Esophagus squamous epithelium (tissue), 5 donors: ENCODE measurements around the gene MMS22L. TPM values are rescaled to one million over a fixed set of nuclear protein-coding genes. Genes with fewer than 3 reads are reported as not detected.
"Not testable (repeated sequence)": the region's sequence is repeated elsewhere in the genome, so short reads cannot be mapped to it uniquely, and the experiment has no call there.

Experiments
- DNase-seq: peaks from one replicate; lab custom pipeline; 2025; lab: John Stamatoyannopoulos, UW
- H3K27ac ChIP-seq, 4 donors: fragments of 200-600 bp; sonication (generic); one replicate each; pipeline ENCODE4 v1.5.1; 2016 to 2019; ENCODE audit warnings: mild to moderate bottlenecking in 1 of 4
- H3K27me3 ChIP-seq, 4 donors: fragments of 200-600 bp; sonication (generic); 1 replicate in 3 of 4; 2 replicates in 1 of 4; pipeline versions ENCODE4 v1.5.1 to v1.6.0; 2017 to 2021; ENCODE audit warnings: antibody characterized with exemption in 1 of 4
- H3K36me3 ChIP-seq, 3 donors: fragments of 200-600 bp; sonication (generic); one replicate each; pipeline ENCODE4 v1.5.1; 2016 to 2019
- H3K4me1 ChIP-seq, 3 donors: fragments of 200-600 bp; sonication (generic); one replicate each; pipeline ENCODE4 v1.5.1; 2017 to 2019
- H3K4me3 ChIP-seq, 4 donors: fragments of 200-600 bp; sonication (generic); 1 replicate in 3 of 4; 2 replicates in 1 of 4; pipeline ENCODE4 v1.5.1; 2016 to 2019; ENCODE audit warnings: mild to moderate bottlenecking in 2 of 4, moderate library complexity in 1 of 4
- H3K9me3 ChIP-seq, 3 donors: fragments of 200-600 bp; sonication (generic); one replicate each; pipeline ENCODE4 v1.5.1; 2016 to 2019
- CTCF ChIP-seq, 6 experiments: fragments of 450-650 bp in 4 of 6; fragments of 200-600 bp in 2 of 6; sonication (generic) in 2 of 6; IDR thresholded peaks; one replicate each; pipeline ENCODE4 v1.5.1; 2016 to 2019; ENCODE audit warnings: antibody characterized with exemption in 6 of 6, mild to moderate bottlenecking in 4 of 6, moderate library complexity in 4 of 6
- POLR2A ChIP-seq, 4 donors: fragments of 450-650 bp; IDR thresholded peaks; one replicate each; pipeline ENCODE4 v1.6.1; 2017; ENCODE audit warnings: antibody characterized with exemption in 4 of 4, mild to moderate bottlenecking in 4 of 4, moderate library complexity in 3 of 4
- WGBS, 2 donors: methylation state at CpG; one replicate each; pipeline ENCODE4 v1.1.5; 2018; 5-methylcytosine and 5-hydroxymethylcytosine counted together
- intact Hi-C: fragments of 100-400 bp; cut with DNase I; formaldehyde crosslinking; loops from one replicate; pipeline ENCODE4 v1.15.0; 2022
- total RNA-seq, 4 donors: library from RNA; depleted of rRNA; stranded (reverse); fragments of >200 nt; gene quantifications; one replicate each; pipeline ENCODE4 v1.1.0, GENCODE V29; 2016
- donor health status: DM: yes; HTN: yes; CAD: no.

MMS22L gene
- total RNA-seq, 4 donors from 2014 or later, result 7.4 to 14.2 (median 9.7) TPM

- WGBS, 2 donors, result 94 to 95% methylated on average over 3 of the region's 3 CpGs
- Histone ChIP-seq H3K27me3 (no peaks in the 10 kb centered on the region), H3K4me3 (no peak overlapping the region), H3K4me1 (no peaks in the 10 kb centered on the region), H3K36me3 (peaks cover 0 to 18% (median 0%) of the 10 kb centered on the region in 3 donors), H3K27ac (no peak overlapping the region), H3K9me3 (no peaks in the 10 kb centered on the region)
- no peak for DNase-seq
- intact Hi-C loops, result no loop called here
- TF ChIP-seq CTCF (IDR thresholded peaks at IDR 0.05) (no peak), POLR2A (IDR thresholded peaks at IDR 0.05) (no peak)
These were observed 105.1 kb downstream of the MMS22L start for GRCh38 chr6:97177905-97178304.

- TF ChIP-seq CTCF (IDR thresholded peaks at IDR 0.05), result no peak
- TF ChIP-seq POLR2A (IDR thresholded peaks at IDR 0.05), result no peak
- WGBS, 2 donors, result 76 to 82% methylated on average over 2 of the region's 2 CpGs
- H3K4me1 ChIP-seq, result no peaks in the 10 kb centered on the region
- intact Hi-C loops, result no loop called here
- H3K4me3 ChIP-seq, result no peak overlapping the region
- H3K27me3 ChIP-seq, result no peaks in the 10 kb centered on the region
- DNase-seq, result no peak
- no peak overlapping the region for H3K27ac ChIP-seq
- peaks cover 0 to 19% (median 0%) of the 10 kb centered on the region in 3 donors for H3K36me3 ChIP-seq
- H3K9me3 ChIP-seq, result no peaks in the 10 kb centered on the region
These were observed 106.5 kb downstream of the MMS22L start for GRCh38 chr6:97176468-97176867.

GRCh38 chr6:97175806-97176205, 107.2 kb downstream of the MMS22L start:
- Histone ChIP-seq H3K27me3 (no peaks in the 10 kb centered on the region), H3K4me1 (no peaks in the 10 kb centered on the region), H3K4me3 (no peak overlapping the region), H3K27ac (no peak overlapping the region), H3K36me3 (peaks cover 0 to 23% (median 0%) of the 10 kb centered on the region in 3 donors), H3K9me3 (no peaks in the 10 kb centered on the region)
- WGBS, 2 donors, result 87 to 94% methylated on average over 4 of the region's 4 CpGs
- no peak for TF ChIP-seq CTCF (IDR thresholded peaks at IDR 0.05)
- TF ChIP-seq POLR2A (IDR thresholded peaks at IDR 0.05), result no peak
- DNase-seq, result no peak
- intact Hi-C loops, result no loop called here

- no peak overlapping the region for H3K27ac ChIP-seq
- H3K27me3 ChIP-seq, result no peaks in the 10 kb centered on the region
- WGBS, 2 donors, result 96 to 100% methylated on average over 2 of the region's 2 CpGs
- no peaks in the 10 kb centered on the region for H3K9me3 ChIP-seq
- no peak overlapping the region for H3K4me3 ChIP-seq
- H3K4me1 ChIP-seq, result no peaks in the 10 kb centered on the region
- TF ChIP-seq POLR2A (IDR thresholded peaks at IDR 0.05) (no peak), CTCF (IDR thresholded peaks at IDR 0.05) (no peak)
- no peak for DNase-seq
- peaks cover 0 to 16% (median 0%) of the 10 kb centered on the region in 3 donors for H3K36me3 ChIP-seq
- intact Hi-C loops, result no loop called here
These were observed 108.5 kb downstream of the MMS22L start for GRCh38 chr6:97174471-97174870.

GRCh38 chr6:97160280-97160679, 122.7 kb downstream of the MMS22L start:
- TF ChIP-seq CTCF (IDR thresholded peaks at IDR 0.05), result no peak
- TF ChIP-seq POLR2A (IDR thresholded peaks at IDR 0.05), result no peak
- intact Hi-C loops, result no loop called here
- Histone ChIP-seq H3K4me1 (no peaks in the 10 kb centered on the region), H3K9me3 (no peaks in the 10 kb centered on the region), H3K27me3 (no peaks in the 10 kb centered on the region), H3K36me3 (peaks cover 0 to 41% (median 0%) of the 10 kb centered on the region in 3 donors), H3K4me3 (no peak overlapping the region), H3K27ac (no peak overlapping the region)
- DNase-seq, result no peak

- H3K4me3 ChIP-seq, H3K9me3 ChIP-seq, H3K27ac ChIP-seq, H3K27me3 ChIP-seq, intact Hi-C loops, DNase-seq: not testable (repeated sequence)
- WGBS, 2 donors, result 98 to 100% methylated on average over 5 of the region's 5 CpGs
- H3K4me1 ChIP-seq, result peaks cover 0 to 12% (median 0%) of the 10 kb centered on the region in 3 donors
- peaks cover 0 to 21% (median 0%) of the 10 kb centered on the region in 3 donors for H3K36me3 ChIP-seq
These were observed 127.6 kb downstream of the MMS22L start for GRCh38 chr6:97155447-97155846.
